HG03064 (cell line): ENCODE results near the gene CRISPLD2.

Experiments
- ATAC-seq: cut with Tn5 transposase; IDR thresholded peaks from one replicate; pipeline ENCODE4 v1.9.1; 2021; ENCODE audit warnings: low read depth; ENCODE audit not compliant: unreplicated experiment

CRISPLD2 gene

GRCh38 chr16:84819644-84820304, at the start of gene CRISPLD2:
TSS of gene CRISPLD2 (plus strand) at chr16:84819985. CDS start at chr16:84838496, 18,511 bp downstream.
- ATAC-seq, result no peak

- no peak for ATAC-seq
Observed at GRCh38 chr16:84773312-84773711, 46.5 kb upstream of the CRISPLD2 start.

GRCh38 chr16:84774810-84775209, 45.0 kb upstream of the CRISPLD2 start:
- no peak for ATAC-seq

GRCh38 chr16:84775262-84775810, 44.4 kb upstream of the CRISPLD2 start:
- ATAC-seq, result no peak

GRCh38 chr16:84777435-84777834, 42.4 kb upstream of the CRISPLD2 start:
- no peak for ATAC-seq

GRCh38 chr16:84778720-84779119, 41.1 kb upstream of the CRISPLD2 start:
- no peak for ATAC-seq

GRCh38 chr16:84780063-84780462, 39.7 kb upstream of the CRISPLD2 start:
- no peak for ATAC-seq

- no peak for ATAC-seq
Observed at GRCh38 chr16:84780544-84781376, 39.0 kb upstream of the CRISPLD2 start.

GRCh38 chr16:84782846-84783245, 36.9 kb upstream of the CRISPLD2 start:
- ATAC-seq, result no peak

- no peak for ATAC-seq
Observed at GRCh38 chr16:84785843-84786581, 33.8 kb upstream of the CRISPLD2 start.

GRCh38 chr16:84786605-84787262, 33.1 kb upstream of the CRISPLD2 start:
- ATAC-seq, result no peak

- ATAC-seq, result no peak
Observed at GRCh38 chr16:84787263-84787622, 32.5 kb upstream of the CRISPLD2 start.

- ATAC-seq, result no peak
Observed at GRCh38 chr16:84788920-84789391, 30.8 kb upstream of the CRISPLD2 start.

- no peak for ATAC-seq
Observed at GRCh38 chr16:84789431-84789830, 30.4 kb upstream of the CRISPLD2 start.

GRCh38 chr16:84790301-84790700, 29.5 kb upstream of the CRISPLD2 start:
- ATAC-seq, result no peak

GRCh38 chr16:84791088-84791487, 28.7 kb upstream of the CRISPLD2 start:
- no peak for ATAC-seq

- no peak for ATAC-seq
Observed at GRCh38 chr16:84791501-84791900, 28.3 kb upstream of the CRISPLD2 start.

- ATAC-seq, result no peak
Observed at GRCh38 chr16:84794186-84794585, 25.6 kb upstream of the CRISPLD2 start.

GRCh38 chr16:84794626-84795025, 25.2 kb upstream of the CRISPLD2 start:
- no peak for ATAC-seq

- no peak for ATAC-seq
Observed at GRCh38 chr16:84795329-84796053, 24.3 kb upstream of the CRISPLD2 start.
